HuH-7.5 (cell line): ENCODE measurements around the gene CACNA1S.
A peak's percentile ranks its signal among the peaks of the same experiment; 100 is the strongest.

Experiments
- DNase-seq: peaks from one replicate; pipeline ENCODE4 v3.0.0; 2011; ENCODE audit warnings: low spot score

CACNA1S gene

DNA sequence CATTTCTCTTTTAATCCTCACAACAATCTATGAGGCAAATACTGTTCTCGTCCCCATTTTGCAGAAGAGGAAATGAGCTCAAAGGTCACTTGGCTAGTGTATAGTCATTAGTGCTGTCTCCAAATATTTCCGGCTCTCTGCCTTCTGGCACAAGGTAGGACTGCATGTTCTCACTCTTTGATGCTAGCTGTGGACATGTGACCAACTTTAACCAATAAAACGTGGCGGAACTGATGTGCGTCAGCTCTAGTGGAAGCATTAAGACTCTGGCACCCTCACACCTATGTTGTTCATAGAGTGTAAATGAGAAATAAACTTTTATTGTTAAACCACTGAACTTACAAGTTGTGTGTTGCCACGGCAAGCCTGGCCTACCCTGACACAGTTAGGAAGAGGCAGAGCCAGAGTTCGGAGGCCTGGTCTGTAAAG, 83.8 kb downstream of the CACNA1S start:
- no peak for DNase-seq

GRCh38 chr1:201026836-201027235, 85.4 kb downstream of the CACNA1S start:
- no peak for DNase-seq

DNA sequence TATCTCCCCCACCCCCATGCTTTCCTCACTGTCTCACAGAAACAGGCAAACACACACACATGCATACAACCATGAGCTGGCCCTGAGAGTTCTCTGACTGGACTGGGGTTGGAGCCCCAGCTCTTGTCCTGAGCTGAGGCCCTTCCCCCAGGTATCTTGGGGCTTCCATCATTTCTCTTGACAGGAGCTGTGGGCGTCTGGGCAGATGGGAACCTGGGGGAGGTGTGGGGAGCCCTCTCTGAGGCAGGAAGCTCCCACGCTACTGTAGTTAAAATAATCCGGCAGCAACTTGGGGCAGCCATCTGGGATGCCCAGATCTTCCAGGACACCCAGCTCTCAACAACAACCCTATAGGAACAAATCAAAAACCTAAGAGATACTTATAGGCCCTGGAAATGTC, 86.0 kb downstream of the CACNA1S start:
- no peak for DNase-seq

DNA sequence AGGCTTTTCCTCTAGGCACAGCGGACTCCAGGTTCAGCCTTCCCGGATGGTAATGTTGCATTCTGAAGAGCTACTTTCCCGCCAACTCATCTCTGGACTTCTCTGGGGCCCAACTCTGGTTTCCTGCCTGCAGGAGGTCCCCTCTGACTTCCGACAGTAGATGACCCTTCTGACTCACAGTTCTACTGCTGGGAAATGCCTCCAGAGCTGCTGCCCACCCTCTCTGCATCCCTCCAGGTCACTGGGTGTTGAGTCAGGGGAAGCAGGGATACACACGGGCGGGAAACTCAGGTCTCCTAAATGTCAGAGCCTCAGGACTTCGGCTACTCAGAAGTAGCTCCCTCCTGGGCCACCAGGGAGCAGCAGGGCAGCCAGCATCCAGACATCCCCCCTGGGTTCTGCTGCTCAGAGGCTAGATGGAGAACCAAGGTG, 86.6 kb downstream of the CACNA1S start:
- DNase-seq: peak; percentile 64

- no peak for DNase-seq
Observed at GRCh38 chr1:201024625-201024998, 87.6 kb downstream of the CACNA1S start.

DNA sequence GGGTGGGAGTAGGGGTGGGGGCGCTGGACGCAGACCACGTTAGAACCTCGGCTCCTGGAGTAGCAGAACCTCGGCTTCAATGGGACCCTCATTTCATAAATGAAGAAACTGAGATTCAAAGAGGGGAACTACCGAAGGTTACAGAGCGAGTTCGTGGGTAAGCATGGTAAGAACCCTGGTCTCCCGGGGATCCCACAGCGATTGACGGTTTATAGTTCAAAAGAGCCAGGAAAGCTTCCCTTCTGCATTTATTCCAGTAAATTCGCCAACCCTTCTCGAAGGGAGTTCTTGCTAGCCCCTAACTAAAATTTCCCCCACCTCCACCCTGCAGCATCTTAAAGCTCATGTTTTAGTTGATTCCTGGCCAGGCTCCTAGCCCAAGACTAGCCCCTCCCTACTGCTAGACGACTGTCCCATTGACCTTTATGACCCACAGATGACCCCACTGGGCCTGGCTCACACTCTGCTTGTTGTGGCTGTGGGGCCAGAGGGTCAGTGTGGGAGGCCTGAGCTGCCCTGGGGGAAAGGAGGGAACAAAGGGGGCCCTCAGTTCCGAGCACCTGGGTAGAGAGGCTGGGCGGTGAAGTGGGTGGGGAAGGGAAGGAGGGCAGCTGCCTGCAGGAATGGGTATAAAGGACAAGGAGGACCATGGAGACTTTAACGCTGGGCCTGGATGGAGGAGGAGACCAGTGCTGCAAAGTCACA, 88.2 kb downstream of the CACNA1S start:
- DNase-seq: no peak

- peak; percentile 88 for DNase-seq
Observed at GRCh38 chr1:201023517-201023902, 88.7 kb downstream of the CACNA1S start, which contains the start of gene KIF21B. Gene KIF21B (minus strand): TSS chr1:201023714. CDS start chr1:201023383, 331 bp downstream.

DNA sequence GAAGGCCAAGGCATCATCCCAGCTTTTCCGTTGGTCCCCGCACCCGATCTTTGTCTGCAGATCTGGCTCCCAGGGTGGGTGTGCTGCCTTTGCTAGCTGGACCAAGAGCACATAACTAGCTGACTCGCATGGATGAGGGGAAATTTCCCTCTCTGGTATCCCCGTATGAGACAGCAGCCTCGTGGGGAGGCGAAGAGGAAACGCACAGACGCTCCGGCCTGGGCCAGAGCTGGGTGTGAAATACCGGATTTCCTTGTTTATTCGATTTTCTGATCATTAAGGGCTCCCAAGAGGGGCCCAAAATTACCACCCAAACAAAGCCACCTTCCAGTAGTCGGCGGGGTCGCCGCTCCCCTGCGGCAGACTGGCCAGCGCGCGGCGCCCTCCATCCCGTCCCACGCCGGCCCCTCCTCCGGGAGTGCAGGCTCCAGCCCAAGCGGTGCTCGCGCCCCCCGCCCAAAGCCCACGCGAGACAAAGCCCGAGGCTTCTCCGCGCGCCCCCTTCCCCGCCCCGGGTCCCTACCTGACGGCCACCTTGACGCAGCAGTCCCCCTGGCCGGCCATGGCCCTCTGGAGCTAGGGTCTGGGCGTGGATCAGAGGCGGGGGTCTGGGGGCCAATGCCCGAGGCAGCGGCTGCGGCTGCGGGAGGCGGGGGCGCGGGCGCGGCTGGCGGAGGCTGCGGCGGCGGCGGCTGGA, 89.3 kb downstream of the CACNA1S start:
- DNase-seq: peak; percentile 50

DNA sequence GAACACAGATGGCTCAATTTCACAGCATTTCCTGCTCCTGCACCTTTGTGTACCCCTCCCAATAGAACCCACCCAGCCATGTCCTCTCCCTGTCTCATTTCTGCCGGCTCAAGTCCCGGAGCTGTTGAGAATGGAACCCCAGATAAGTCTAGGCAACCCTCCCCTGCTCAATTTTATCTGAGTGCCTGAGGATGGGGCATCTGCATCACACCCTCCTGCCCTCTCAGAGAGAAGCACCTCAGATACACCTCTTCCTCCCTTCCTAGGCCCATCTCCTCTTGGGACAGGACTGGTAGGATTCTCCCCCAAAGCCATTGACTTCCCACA, 89.8 kb downstream of the CACNA1S start:
- DNase-seq: no peak

GRCh38 chr1:201021630-201022492, 90.4 kb downstream of the CACNA1S start:
- no peak for DNase-seq

GRCh38 chr1:201020721-201021629, 91.3 kb downstream of the CACNA1S start:
- peak; percentile 57 for DNase-seq

- DNase-seq: peak; percentile 61
Observed at GRCh38 chr1:201020040-201020591, 92.1 kb downstream of the CACNA1S start.

DNA sequence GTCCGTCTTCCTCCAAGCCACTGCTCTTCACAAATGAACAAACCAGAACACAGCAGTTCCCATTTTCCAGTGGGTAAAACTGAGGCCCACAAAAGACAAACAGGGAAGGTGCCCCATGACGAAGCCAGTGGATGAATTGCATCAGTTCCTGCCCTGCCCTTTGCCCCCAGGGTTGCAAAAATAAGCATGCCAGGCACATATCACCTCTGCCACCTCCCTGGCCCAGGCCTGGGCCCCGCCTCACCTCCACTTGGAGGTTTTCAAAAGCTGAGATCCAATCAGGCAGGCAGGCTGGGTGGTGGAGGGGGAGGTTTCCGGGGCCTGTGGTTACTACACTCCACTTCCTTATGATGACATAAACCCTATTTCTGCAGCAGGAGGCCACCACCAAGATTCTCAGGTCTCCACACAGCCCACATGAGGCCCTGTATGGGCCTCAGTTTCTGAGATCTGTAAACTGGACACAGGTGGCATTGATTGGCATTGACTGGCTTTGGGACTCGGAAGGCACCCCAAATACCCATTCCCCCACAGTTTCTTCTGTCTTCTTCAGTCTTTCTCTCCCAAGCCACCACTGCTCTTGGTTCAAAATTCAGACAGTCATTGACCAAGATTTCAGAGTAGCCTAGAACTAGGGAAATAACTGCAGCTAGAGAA, 92.8 kb downstream of the CACNA1S start:
- peak; percentile 70 for DNase-seq

DNA sequence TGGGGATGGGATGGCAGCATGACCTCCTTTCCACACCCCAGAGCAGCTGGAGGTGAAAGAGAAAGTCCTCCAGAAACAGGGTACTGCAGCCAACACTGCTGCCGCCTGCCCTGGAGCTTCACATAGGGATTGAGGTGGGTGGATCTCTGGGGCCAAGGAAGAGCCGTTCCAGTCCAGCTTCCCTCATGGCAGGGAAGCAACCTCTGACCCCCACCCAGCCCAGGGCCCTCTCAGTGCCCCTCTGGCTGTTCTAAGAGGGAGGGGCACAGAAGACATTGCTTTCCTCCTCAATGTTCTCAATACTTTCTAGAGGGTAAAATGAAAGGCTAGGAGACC, 94.4 kb downstream of the CACNA1S start:
- DNase-seq: no peak

- DNase-seq: no peak
Observed at GRCh38 chr1:201016943-201017827, 95.0 kb downstream of the CACNA1S start.

- no peak for DNase-seq
Observed at GRCh38 chr1:201016211-201016651, 96.0 kb downstream of the CACNA1S start.

DNA sequence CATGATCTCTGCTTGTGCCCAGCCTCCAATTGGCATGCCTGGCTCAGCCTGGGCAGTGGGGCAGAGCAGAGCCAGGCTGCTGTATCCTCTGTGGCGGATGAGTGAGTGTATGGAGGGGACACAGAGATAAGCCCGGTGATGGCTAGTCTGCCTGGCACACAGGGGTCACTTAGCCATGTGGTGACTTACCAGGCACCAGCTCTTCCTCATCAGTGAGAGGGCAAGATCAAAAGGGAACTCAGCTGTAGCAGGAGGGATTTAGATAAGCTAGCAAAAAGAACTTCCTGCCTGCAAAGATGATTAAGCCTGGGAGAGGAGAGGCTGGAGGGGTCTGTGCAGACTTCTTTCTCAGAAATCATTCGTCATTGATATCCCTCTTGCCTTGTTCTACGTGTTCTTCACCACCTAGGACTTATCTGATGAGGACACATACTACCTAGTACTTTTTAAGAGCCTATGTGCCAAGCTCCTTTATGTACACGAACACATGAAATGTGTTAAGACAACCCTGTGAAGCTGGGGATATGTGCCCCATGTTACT, 96.6 kb downstream of the CACNA1S start:
- no peak for DNase-seq

DNA sequence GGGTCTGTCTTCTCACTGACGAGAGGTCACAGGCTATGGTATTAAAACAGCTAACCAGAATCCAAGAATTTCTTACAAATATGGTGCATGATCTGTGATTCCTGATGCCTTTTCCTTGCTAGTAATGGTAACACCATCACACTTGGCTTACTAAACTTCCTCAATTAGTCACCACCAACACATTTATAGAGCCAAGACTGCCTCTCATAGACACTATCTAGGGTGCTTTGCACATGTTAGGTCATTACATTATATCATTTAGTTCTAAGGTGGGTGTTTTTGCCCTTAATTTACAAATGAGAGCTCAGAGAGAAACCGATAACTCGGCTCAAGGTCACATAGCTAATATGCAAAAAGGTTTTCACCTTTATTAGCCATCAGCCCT, 97.4 kb downstream of the CACNA1S start:
- no peak for DNase-seq

- DNase-seq: no peak
Observed at GRCh38 chr1:201013991-201014815, 98.0 kb downstream of the CACNA1S start.
